Measurements from ENCODE around the gene SLC16A9.
A peak's percentile ranks its signal among the peaks of the same experiment; 100 is the strongest.
"Not testable (repeated sequence)": the region's sequence is repeated elsewhere in the genome, so short reads cannot be mapped to it uniquely, and the experiment has no call there.

Gene SLC16A9

GRCh38 chr10:59750155-59750945 lies 40.7 kb upstream of the SLC16A9 start:
- TF ChIP-seq OSR1 (CRISPR knock-in tag; IDR thresholded peaks at IDR 0.05) (no peak), GLIS3 (CRISPR knock-in tag; IDR thresholded peaks at IDR 0.05) (no peak), ISL1 (CRISPR knock-in tag; IDR thresholded peaks at IDR 0.05) (peak; percentile 56), ZFP3 (CRISPR knock-in tag; IDR thresholded peaks at IDR 0.05) (no peak), RARB (CRISPR knock-in tag; IDR thresholded peaks at IDR 0.05) (no peak), CSRNP3 (CRISPR knock-in tag; IDR thresholded peaks at IDR 0.05) (no peak)
- no peak for ATAC-seq

GRCh38 chr10:59748834-59749233 lies 39.2 kb upstream of the SLC16A9 start:
- ATAC-seq, result no peak
- TF ChIP-seq OSR1 (CRISPR knock-in tag; IDR thresholded peaks at IDR 0.05) (no peak), ZNF70 (CRISPR knock-in tag; IDR thresholded peaks at IDR 0.05) (no peak), ZNF8 (CRISPR knock-in tag; IDR thresholded peaks at IDR 0.05) (no peak), TCF4 (CRISPR knock-in tag; IDR thresholded peaks at IDR 0.05; ENCODE audit: borderline replicate concordance) (no peak), RARB (CRISPR knock-in tag; IDR thresholded peaks at IDR 0.05) (no peak), TOX (CRISPR knock-in tag; IDR thresholded peaks at IDR 0.05; ENCODE audit: borderline replicate concordance) (no peak), ESRRG (CRISPR knock-in tag; IDR thresholded peaks at IDR 0.05) (no peak), CREB5 (CRISPR knock-in tag; IDR thresholded peaks at IDR 0.05; ENCODE audit: low read depth) (no peak), CSDC2 (CRISPR knock-in tag; IDR thresholded peaks at IDR 0.05) (no peak), CSRNP3 (CRISPR knock-in tag; IDR thresholded peaks at IDR 0.05) (no peak), ZC3H10 (CRISPR knock-in tag; IDR thresholded peaks at IDR 0.05) (no peak), ISL1 (CRISPR knock-in tag; IDR thresholded peaks at IDR 0.05) (no peak), SNAI2 (CRISPR knock-in tag; IDR thresholded peaks at IDR 0.05) (no peak), BACH2 (CRISPR knock-in tag; IDR thresholded peaks at IDR 0.05; ENCODE audit: borderline replicate concordance) (no peak), PATZ1 (CRISPR knock-in tag; IDR thresholded peaks at IDR 0.05; ENCODE audit: borderline replicate concordance) (no peak), TSHZ2 (CRISPR knock-in tag; IDR thresholded peaks at IDR 0.05) (no peak), ARNTL (CRISPR knock-in tag; IDR thresholded peaks at IDR 0.05; ENCODE audit: borderline replicate concordance, low read depth) (no peak)

- no peak for ATAC-seq
- no peak for TF ChIP-seq CREB5 (CRISPR knock-in tag; IDR thresholded peaks at IDR 0.05; ENCODE audit: low read depth)
Observed at GRCh38 chr10:59745163-59745650, 35.6 kb upstream of the SLC16A9 start.

GRCh38 chr10:59744762-59745161 lies 35.1 kb upstream of the SLC16A9 start:
- ATAC-seq, result not testable (repeated sequence)

GRCh38 chr10:59744156-59744555 lies 34.5 kb upstream of the SLC16A9 start:
- ATAC-seq, result not testable (repeated sequence)
